GM18867 (cell line): ENCODE results near the gene CDC42BPG.

ENCODE experiments used
- ATAC-seq: cut with Tn5 transposase; IDR thresholded peaks from one replicate; pipeline ENCODE4 v1.9.1; 2021; ENCODE audit warnings: mild to moderate bottlenecking, moderate library complexity; ENCODE audit not compliant: unreplicated experiment

The CDC42BPG gene

DNA sequence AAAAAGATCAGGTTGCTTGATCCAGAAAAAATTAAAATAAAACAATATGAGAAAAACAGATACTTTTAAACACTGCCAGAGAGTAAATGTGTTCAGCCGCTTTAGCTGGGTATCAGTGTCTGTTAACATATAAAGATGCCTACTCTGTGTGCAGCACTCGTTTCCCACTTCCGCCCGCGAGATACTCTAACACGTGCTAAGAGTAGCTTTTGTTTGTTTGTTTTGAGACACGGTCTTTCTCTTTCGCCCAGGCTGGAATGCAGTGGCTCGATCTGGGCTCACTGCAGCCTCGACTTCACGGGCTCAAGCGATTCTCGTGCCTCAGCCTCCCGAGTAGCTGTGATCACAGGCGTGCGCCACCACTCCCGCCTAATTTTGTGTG is 33.6 kb downstream of the CDC42BPG start:
- ATAC-seq = no peak

DNA sequence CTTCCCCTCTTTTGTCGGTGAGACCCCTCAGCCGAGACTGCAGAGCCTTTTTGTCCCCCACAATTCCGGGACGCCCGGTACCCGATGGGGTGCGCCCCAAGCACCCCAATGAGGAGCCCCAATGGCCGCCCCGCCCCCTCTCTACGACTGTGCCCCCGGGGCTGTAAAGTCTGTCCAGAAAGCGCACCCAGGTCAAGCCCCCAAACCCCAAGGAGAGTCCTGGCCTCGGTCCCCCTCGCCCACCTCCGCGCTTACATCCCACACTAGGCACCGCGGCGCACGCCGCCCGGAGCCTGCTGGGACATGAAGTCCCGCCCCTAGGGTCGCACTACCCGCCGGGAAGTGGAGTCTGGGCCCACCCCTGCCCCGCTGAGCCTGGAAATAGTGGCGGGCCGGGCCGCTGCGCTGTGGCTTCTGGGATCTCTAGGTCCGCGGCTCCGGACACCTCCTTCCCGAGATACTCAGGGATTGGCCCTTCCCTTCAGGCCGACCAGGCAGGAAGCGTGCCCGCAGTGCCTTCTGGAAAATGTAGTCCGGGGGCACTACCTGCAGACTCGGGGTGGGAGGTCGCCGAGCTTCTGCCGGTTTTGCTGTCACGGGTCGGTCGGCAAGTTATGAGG is 34.1 kb downstream of the CDC42BPG start, which contains the start of gene MEN1:
Gene MEN1, minus strand, starts transcription at position 281 of the 620 bp plus-strand sequence. CDS start 442 bp downstream, outside the sequence.
- peak; percentile 60 for ATAC-seq

DNA sequence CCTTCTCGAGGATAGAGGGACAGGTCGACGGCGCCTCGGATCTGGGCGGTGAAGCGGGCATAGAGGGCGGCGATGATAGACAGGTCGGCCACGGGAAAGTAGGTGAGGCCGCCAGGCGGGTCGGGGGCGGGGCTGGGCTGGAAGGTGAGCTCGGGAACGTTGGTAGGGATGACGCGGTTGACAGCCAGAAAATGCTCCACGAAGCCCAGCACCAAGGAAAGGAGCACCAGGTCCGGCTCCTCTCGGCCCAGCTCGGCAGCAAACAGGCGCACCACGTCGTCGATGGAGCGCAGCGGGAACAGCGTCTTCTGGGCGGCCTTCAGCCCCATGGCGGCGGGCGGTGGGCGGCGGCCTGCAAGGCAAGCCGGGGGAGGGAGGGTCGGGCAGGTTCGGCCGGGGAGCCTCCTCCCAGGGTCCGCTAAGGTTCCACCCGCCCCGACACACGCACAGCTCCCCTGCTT is 34.6 kb downstream of the CDC42BPG start:
- peak; percentile 7 for ATAC-seq

DNA sequence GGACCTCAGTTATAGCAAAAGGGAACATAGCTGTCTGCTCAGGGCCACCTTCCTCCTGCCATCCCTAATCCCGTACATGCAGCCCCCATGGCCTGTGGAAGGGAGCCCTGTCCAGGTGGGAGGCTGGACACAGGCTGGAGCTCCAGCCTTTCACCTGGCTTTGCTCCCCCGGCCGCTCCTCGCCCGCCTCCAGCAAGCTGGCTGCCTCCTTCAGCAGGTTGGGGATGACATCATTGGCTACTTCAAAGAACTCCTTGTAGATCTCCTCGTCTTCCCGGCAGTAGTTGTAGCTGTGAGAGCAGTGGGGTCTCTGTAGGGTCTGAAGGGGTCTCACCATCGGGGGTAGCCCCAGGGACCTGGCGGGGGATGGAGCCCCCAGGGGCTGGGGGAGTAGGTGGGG is 39.0 kb downstream of the CDC42BPG start:
- ATAC-seq = no peak

DNA sequence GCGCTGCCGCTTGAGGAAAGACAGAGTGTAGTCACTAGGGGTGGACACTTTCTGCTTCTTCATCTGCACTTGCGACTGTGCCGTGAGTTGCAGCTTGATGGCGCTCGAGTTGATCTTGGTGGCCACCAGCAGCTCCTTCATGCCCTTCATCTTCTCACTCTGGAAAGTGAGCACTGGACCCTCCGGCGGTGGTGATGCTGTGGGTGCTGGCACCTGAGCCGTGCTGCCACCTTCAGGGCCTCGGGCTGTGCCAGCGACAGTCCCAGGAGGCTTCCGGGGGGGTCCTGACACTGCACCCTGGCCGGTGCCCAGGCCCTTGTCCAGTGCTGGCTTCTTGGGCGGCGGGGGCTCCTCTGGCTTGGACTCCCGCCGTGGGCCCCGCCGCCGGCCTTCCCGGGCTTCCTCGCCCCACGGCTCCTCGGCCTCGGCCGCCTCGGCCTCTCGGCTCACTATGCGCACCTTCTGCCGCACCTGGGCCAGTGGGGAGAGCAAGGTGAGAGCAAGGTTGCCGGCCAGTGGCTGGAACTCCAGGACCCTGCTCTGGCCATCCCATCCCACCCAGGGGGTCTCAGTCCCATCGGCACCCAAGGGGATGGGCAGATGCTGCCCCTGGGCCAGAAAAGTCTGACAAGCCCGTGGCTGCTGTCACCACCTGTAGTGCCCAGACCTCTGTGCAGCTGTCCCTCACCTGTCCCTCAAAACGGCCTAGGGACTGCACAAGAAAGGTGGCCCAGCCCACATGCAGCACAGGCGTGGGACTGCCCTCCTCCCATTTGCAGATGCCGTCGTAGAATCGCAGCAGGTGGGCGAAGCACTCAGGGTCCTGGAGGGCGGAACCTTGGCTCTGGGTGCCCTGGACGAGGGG is 39.9 kb downstream of the CDC42BPG start:
- ATAC-seq = no peak

DNA sequence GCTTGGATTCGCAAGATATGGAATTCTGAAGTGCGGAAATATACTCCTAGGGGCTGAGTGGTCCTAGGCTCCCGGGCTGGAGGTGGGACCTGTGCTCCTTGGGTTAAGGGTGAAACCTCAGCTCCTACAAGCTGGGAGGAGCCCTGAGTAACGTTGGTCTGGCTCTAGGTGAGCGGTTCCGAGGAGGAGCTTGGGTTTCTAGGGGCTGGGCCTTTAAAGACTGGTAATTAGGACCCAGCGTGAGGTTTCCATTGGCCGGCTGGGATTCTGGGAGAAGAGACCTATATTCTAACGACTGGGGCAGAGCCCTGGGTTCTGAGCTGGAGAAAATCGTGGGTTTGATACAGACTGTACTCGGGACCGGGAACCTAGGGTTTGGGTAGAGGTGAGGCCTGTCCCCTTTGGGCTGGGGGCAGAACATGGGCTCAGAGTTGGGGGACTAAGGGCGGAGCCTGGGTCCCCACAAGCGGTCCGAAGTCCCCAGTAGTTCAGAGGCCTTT is 40.6 kb downstream of the CDC42BPG start:
- no peak for ATAC-seq

DNA sequence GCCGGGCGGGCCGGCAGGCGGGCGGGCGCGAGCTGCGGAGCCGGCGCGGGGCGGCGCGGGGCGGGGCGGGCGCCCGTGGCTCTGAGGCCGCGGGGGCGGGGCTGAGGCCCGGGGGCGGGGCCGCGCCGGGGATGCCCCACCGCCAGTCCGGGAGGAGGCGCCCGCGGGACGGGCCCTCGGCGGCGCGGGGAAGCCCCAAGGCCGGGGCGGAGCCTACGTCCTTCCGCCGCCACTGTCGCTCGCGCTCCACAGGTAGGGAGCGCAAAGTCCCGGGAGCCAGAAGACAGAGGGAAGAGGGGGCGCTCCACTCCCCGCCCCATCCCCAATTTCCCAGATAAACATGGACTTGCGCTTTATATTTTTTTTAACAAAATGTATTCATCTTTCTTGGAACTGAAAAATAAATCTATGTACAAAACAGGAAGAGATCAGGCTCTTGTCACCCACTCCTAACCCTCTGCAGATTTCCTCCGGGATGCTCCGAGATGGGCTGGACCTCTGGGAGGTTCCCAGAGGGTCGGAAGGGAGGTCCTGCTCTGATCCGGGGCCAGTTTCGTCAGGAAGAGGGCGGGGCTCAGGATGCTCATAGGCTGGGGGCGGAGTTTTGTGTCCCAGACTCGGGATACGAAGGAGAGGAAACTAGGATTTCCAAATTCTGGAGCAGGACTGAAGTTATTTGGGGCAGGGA is 41.2 kb downstream of the CDC42BPG start, which contains the start of gene MAP4K2:
Gene MAP4K2, minus strand, starts transcription at position 57 of the 688 bp plus-strand sequence. CDS start 65 bp downstream, outside the sequence.
- ATAC-seq = peak; percentile 64

DNA sequence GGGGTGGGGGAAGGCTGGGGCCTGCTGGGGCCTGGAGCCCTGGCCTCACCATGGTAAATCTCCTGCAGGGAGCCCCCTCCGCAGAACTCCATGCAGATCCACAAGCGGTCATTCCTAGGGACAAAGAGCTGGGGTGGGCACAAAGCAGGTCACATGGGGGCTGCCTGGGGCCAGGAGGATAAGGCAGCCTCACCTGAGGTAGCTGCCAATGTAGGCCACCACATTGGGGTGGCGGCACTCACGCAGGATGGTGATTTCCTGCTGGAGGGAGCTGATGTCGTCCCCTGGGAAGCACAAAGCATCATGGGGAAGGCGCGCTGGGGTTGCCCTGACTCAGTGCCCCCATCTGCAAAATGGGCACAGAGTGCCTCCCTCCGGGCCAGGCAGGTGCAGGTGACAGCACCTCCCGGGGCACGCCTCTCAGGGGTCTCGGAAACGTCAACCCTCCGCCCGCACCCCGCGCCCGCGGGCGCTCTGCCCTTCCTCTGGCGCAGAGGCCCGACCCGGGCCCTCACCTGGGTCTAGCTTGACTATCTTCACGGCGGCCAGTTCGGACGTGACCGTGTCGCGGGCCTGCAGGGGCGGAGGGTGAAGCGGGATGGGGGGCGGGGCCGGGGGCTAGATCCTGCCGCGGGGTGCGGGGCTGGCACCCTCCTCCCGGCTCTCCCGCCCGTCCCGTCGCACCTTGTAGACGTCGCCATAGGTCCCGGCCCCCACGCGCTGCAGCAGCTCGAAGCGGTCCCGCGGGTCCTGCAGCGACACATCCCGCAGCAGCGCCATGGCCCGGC is 41.9 kb downstream of the CDC42BPG start:
- ATAC-seq = peak; percentile 21

DNA sequence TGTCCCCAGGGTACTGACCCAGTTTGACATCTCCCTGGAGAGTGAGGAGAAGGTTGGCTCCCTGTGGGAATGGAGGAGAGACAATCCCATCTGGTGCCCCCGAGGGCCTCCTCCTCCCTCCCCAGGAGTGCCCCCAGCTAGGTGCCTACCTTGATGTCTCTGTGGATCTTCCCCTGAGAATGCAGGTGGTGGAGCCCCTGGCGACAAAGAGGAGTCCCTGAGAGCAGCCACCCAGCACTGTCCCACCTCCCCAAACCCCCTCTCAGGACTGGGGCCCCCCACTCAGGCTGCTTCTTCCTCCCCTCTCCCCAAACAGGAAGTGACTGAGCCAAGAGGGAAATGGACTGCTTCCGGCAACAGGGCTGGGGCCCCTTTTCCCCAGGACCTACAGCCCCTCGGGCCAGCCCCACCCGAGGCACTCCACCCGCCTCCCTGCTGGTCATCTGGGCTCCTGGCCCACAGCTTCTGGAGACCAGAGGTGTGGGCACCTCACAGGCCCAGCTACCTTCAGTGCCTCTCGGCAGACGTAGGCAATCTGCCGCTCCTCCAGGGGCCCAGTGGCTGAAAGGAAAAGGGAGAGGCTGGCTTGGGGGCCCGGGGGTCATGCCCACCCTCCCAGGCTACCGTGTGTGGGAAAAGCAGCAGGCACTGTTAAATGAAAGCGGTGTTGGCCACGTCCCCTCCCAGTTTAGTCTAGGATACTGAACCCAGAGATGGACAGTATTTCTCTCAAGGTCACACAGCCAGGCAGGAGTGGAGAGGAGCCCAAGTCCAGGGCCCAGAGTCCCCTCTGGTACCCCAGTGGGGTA is 42.7 kb downstream of the CDC42BPG start:
- no peak for ATAC-seq

DNA sequence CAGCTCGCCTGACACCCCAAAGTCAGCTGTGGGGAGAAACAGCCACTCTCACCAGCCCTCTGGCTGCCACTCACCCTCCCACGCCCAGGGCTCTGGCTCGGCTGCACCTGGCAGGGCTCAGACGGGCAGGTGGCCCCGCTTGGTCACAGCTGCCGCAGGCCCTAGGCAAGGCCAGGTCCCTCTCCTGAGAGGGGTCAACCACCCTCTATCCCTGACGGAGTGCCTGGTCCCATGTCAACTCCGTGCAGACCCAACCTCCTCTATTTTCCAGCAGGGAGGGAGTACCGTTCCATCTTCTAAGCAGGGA is 43.3 kb downstream of the CDC42BPG start:
- no peak for ATAC-seq

DNA sequence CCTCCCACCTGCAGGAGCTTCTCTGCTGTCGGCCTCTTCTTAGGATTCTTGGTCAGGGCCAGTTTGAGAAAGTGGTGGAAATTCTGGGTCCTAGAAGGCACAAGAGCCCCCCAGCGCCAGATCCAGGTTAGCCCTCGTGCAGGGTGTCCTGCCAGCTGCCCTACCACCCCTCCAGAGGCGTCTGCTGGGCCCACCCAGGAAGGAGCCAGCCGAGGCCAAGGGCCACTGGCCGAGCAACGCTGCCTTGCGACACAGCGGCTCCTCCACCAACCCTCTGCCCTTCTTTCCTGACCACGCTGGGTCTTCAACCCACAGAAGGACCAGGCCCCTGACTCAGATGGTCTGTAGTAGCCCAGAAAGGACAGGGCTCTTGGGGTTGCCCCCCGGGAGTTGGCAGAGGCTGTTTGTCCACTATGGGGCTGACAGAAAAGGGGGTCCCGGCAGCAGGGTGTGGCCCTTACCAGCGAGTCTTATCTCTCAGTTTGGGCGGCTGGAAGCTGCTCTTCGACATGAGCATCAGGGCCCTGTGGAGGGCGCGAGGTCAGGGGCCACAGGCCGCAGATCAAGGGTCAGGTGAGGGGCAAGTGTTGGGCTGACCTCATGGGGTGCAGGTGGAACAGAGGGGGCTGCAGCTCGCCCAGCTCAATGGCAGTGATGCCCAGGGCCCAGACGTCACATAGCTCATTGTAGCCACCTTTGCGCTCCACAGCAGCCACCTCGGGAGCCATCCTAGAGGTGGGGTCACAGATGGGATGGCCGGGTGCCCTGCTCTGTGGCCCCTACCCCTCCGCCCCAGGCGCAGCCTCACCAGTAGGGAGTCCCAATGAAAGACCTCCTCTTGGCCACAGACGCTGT is 43.9 kb downstream of the CDC42BPG start:
- no peak for ATAC-seq

DNA sequence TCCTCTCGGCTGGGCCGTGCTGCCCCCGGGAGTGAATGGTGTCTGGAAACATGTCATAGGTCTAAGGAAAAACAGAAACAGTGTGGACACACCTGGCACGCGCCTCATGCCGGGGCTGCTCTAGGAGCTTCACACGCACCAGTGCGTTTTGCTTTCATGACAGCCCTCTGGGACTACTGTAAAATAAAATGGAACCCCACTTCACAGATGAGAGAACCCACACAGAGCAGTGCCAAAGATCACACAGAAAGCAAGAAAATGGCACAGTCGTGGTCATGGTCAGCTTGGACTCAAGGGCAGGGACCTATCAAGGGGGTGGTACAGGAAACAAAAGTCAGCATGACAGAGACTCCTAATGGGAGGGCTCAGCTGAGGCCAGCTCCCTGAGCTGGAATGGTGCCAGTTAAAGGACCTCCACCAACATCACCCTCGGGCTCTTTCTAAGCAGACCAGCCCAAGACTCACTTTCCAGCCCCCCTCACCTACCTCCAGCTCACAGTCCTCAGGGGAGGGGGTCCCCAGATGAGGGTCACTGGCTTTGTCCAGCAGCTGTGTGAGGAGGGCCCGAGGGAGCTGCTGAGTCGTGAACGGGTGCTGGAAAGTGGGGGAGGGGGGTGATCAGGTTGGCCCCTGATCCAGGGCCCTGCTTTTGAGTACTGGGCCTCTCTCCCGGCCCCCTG is 44.7 kb downstream of the CDC42BPG start:
- ATAC-seq = no peak

DNA sequence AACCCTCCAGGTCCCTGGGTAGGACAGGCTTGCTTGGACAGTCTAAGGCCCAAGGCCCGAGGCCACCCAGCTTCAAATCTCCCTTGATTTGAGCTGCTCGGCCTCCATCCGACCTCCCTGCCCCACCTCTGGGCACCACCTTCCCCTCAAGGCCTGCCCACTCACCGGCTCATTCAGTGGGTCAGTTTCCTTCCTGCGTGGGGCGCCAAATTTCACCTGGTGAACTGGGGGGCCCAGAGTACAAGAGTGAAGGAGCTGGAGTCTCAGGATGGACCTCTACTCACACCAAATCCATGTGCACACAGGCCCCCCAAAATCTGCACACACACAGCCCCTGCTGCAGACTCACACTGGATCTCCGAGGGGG is 45.2 kb downstream of the CDC42BPG start:
- no peak for ATAC-seq

DNA sequence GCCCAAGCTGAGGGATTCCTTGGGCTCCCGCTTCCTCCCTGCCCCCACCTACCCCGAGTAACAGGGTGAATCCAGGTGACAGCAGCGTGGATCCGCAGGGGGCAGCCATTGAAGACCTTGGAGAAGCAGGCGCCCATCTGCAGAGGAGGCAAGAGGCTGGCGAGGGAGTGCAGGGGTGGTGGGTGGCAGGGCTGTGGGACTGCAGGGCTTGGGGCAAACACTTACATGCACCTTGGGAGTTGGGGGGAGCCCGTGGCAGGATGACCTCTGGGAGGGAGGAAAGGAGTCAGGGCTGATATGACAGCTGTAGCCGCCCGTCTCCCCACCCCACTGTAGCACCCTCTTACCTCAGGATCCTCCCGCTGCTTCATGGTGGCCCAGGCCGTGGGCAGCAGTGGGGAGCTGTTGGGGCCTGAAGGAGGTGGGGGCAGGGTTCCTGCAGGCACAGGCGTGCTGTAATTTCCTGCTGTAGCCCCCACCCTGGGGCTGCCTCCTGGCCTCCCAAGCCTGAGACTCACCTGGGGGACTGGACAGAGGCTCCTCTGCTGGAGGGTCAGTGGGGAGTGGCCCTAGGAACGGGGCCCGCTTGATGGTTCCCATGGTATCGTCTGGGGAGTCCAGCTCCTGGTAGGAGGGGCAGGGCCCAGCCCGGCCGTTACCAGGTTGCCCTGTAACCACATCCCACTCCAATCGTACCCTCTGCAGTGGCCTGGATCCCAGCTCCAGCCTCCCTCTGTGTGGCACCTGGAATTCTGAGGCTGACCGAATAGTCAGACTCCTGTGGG is 47.5 kb downstream of the CDC42BPG start:
- ATAC-seq = no peak

DNA sequence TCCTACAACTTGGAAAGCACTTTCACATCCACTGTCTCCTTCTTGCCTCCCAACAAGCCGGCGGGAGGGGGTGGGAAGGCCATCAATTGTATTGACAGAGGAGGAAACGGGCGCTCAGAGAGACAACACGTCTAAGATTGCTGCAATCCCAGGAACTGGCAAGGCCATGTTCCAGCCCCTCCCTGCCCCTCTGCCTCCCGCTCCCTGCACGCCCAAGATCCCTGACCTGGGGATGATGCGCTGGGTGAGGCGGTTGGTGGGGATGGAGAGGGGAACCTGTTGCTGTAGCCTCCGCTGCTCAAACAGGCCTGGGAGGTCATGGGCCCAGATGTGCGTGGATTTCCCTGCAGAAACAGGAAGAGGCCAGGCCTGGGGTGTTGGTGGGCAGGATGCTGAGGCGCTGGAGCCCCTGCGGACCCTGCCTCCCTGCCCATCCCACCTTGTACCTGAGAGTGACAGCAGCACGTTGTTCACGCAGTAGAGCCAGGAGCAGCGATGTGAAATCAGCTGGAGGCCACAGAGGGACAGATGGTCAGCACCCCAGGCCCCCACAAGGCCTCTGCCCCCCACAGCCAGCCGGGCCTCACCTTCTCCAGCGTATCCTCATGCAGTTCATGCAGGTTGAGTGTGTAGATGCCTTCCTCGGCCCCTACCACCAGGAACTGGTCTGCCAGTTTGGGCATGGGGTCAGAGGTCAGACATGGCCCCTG is 48.3 kb downstream of the CDC42BPG start:
- ATAC-seq = no peak

DNA sequence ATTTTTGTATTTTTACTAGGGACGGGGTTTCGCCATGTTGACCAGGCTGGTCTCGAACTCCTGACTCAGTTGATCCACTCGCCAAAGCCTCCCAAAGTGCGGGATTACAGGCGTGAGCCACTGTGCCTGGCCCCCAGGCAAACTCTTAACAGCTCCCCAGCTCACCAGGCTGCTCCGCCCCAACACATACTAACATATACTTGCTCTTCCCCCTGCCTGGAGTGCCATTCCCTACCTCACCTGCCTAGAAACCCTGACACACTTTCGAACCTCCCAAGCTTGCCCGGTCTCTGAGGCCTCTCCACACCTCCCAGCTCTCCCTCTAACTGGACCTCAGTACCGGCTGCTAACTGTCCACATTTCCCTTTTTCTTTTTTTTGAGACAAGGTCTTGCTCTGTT is 49.9 kb downstream of the CDC42BPG start:
- ATAC-seq = no peak
